HG03175 (cell line): ENCODE measurements around the gene PKP2.

Experiments
- ATAC-seq: cut with Tn5 transposase; IDR thresholded peaks from one replicate; pipeline ENCODE4 v1.9.1; 2021; ENCODE audit warnings: mild to moderate bottlenecking, moderate library complexity; ENCODE audit not compliant: unreplicated experiment

Gene PKP2

GRCh38 chr12:32756476-32757066 is 140.0 kb downstream of the PKP2 start:
- no peak for ATAC-seq

GRCh38 chr12:32755654-32756475 is 140.7 kb downstream of the PKP2 start, which contains the start of gene YARS2:
Gene YARS2 (minus strand): TSS chr12:32755897. CDS start chr12:32755874, 23 bp downstream.
- peak; percentile 81 for ATAC-seq

- peak; percentile 75 for ATAC-seq
Measured at GRCh38 chr12:32755051-32755653, 141.4 kb downstream of the PKP2 start.

DNA sequence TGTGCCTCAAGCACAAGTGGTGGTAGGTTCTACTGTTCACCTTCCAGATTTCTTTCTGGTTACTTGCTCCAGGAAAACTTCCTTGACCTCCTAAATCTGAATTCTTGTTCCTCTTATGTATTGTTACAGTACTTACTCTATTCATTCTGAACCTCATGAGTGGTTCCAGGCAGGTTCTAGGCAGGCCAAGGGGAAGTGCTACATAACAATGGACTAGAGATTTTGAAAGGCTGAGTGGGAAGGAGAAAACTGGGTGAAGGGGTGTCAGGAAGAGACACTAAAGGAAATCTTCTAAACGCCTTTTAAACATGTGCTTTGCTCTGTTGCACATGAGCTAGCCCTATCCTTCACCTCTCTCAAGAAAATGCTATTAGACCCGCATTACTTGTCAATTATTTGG is 142.5 kb downstream of the PKP2 start:
- ATAC-seq, result no peak

DNA sequence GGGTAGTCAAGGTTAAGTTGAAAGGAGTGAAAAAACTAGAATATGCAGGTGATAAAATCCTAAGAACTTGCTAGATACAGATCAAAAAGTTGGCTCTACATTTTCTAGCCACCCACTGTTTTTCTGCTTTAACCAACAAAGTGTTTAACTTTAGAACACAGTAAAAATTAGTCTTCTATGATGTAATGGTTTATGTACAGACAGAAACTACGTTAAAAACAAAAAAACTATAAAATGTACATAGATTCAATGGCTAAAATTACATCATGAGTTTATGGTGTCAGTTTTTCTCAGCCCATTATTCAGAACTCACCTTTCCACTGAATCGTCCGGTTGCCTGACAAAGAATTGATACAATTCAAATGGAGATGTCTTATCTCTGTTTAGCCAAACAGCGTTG is 143.0 kb downstream of the PKP2 start:
- ATAC-seq, result no peak

DNA sequence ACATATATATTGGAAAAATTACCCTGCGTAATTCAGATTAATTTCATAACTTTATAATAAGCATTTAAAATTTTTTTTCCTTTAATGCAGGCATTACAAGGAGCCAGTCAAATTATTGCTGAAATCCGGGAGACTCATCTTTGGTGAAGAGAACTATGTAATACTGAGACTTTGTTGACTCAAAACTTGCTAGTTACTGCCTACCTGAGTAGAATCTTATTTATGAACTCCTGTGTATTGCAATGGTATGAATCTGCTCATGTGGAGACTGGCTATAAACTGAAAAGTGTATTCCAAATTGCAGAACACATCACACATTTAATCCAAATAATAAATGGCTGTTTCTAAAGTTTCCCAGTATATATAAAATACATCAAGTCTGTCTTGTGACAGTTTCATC is 153.3 kb downstream of the PKP2 start:
- ATAC-seq, result no peak

DNA sequence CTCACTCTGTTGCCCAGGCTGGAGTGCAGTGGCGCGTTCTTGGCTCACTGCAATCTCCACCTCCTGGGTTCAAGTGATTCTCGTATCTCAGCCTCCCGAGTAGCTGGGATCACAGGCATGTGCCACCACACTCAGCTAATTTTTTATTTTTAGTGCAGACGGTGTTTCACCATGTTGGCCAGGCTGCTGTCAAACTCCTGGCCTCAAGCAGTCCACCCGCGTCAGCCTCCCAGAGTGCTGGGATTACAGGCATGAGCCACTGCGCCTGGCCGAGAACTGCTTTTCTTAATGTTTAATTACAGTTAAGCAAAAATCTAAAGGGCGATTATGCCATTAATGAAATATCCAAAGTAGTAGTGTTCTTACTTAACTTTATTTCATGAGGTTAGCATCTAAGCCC is 154.4 kb downstream of the PKP2 start:
- ATAC-seq, result no peak
